ENCODE measurements around the gene BARHL2. TPM values are rescaled to one million over a fixed set of nuclear protein-coding genes. Genes with fewer than 3 reads are reported as not detected.
A peak's percentile ranks its signal among the peaks of the same experiment; 100 is the strongest.

BARHL2 gene
- total RNA-seq, 1 experiment from 2014 or later, result not detected

DNA sequence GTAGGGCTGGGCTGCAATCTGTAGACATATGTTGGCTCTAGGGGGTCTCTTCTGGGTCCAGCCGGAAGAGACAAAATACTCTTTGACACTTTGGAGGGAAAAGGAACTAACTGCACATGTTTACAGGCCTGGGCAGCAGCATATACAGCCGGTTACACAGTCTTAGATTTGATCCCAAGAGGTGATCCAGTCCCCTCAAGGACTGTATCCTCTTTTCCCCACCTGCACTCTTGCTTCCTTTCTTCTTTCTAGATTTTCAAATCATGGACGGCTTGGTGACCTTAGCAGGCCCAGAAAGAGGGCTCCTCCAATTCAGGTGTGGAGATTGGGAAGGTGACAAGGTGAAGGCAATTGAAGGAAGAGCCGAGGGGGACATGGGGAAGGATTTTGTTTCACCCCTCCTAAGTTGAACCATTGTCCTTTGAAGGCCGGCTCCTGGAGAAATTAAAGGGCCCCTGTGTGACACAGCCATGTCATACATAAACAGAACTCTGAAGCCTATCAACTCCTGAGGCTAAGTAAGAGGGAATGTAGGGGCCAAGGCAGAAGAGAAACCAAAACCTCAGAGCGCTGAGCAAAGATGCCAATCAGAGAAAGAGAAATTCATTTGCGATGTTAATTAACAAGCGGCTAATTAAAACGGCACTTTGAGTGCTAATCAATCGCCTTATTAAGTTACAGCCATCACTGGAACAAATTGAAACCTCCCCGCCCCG lies 5.9 kb upstream of the BARHL2 start:
- Histone ChIP-seq H3K4me3 (no peak overlapping the region), H3K36me3 (ENCODE audit: low read depth) (no peaks in the 10 kb centered on the region), H3K79me2 (ENCODE audit: low read depth) (no peaks in the 10 kb centered on the region), H3K27ac (no peak overlapping the region), H3K4me1 (replicated peaks; ENCODE audit: insufficient read depth) (no peaks in the 10 kb centered on the region), H3K4me2 (no peak overlapping the region), H4K20me1 (ENCODE audit: insufficient read depth) (no peaks in the 10 kb centered on the region), H3F3A (ENCODE audit: insufficient read depth, low read depth) (no peaks in the 10 kb centered on the region), H3K9me3 (ENCODE audit: insufficient read depth, low read depth) (no peaks in the 10 kb centered on the region), H3K27me3 (ENCODE audit: insufficient read depth, low read depth) (no peaks in the 10 kb centered on the region), H2AFZ (no peak overlapping the region), H3K9me2 (ENCODE audit: insufficient read depth) (no peaks in the 10 kb centered on the region)
- CTCF ChIA-PET, result interaction anchor here (1.8 kb wide), 1 partner anchor 241 kb away, joined by 12 read pairs; no protein-coding TSS in a partner anchor
- intact Hi-C loops (cut with micrococcal nuclease; ENCODE audit: unreplicated experiment), result loop anchor here (10.0 kb wide), 1 partner anchor 552 kb away; no protein-coding TSS in a partner anchor
- BruUV-seq (replicated peaks), result no TSS peak
- no peak for TF ChIP-seq EZH2 (IDR thresholded peaks at IDR 0.05; ENCODE audit: low read depth)
- TF ChIP-seq, protein P1, sequence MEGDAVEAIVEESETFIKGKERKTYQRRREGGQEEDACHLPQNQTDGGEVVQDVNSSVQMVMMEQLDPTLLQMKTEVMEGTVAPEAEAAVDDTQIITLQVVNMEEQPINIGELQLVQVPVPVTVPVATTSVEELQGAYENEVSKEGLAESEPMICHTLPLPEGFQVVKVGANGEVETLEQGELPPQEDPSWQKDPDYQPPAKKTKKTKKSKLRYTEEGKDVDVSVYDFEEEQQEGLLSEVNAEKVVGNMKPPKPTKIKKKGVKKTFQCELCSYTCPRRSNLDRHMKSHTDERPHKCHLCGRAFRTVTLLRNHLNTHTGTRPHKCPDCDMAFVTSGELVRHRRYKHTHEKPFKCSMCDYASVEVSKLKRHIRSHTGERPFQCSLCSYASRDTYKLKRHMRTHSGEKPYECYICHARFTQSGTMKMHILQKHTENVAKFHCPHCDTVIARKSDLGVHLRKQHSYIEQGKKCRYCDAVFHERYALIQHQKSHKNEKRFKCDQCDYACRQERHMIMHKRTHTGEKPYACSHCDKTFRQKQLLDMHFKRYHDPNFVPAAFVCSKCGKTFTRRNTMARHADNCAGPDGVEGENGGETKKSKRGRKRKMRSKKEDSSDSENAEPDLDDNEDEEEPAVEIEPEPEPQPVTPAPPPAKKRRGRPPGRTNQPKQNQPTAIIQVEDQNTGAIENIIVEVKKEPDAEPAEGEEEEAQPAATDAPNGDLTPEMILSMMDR (conservative IDR thresholded peaks at IDR 0.05), result no peak
- DNase-seq, result no peak
- POLR2A ChIA-PET (ENCODE audit: unreplicated experiment), result no interaction called here

DNA sequence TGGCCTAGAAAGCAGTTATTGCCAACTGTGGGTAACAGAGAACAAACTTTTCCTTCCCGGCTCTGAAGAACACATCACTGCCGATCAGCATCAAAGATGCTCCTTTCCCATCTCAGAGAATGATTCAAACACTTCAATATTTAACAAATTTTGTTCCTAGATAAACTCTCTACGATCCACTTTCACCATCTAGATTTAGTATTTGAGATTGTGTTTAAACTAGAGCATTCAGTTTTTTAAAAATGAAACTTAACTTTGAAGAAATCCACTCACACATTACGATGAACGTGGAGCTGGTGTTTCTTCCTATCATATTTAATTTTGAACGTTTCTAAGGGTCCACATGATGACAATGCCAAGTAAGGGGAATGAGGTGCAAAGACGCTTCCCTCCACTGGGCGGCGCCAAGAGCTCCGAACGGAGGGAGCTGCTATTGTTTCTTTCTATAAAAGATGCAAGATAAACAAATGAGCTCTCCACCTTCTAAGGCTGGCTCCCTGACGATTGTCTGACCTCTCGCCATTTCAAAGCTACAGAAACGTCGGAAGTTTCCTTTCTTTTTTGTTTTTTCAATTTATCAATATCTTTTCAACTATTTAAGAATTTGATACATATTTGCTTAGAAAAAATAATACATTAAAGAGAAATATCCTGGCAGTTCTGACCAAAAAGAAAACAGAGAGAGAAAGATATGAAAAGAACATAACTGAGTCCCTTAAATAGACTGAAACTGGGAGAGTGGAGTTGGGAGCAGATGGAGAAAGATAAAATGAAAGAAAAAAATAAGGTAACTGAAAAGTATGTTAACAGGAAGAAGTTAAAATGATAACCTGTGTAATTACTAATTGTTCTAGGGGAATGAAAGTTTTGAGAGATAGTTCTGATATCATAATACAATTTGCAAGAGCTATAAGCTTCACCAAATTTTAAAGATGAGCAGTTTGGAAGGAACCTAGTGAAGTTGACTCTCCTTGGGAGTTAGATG lies 4.4 kb upstream of the BARHL2 start:
- ChIA-PET CTCF (interaction anchor here (0.6 to 1.8 kb wide), 6 partner anchors 73 to 523 kb away, joined by 3 to 13 read pairs (median 4); no protein-coding TSS in a partner anchor), POLR2A (ENCODE audit: unreplicated experiment) (no interaction called here)
- H3K4me3 ChIP-seq, result peak overlapping the region; percentile 20; the same call in 1 of the 2 replicates
- H3K4me1 ChIP-seq (replicated peaks; ENCODE audit: insufficient read depth), result no peaks in the 10 kb centered on the region
- H3K9me2 ChIP-seq (ENCODE audit: insufficient read depth), result no peaks in the 10 kb centered on the region
- DNase-seq, result peak; percentile 52 to 71
- no peaks in the 10 kb centered on the region for H3F3A ChIP-seq (ENCODE audit: insufficient read depth, low read depth)
- no peaks in the 10 kb centered on the region for H3K79me2 ChIP-seq (ENCODE audit: low read depth)
- no peaks in the 10 kb centered on the region for H4K20me1 ChIP-seq (ENCODE audit: insufficient read depth)
- intact Hi-C loops (cut with micrococcal nuclease; ENCODE audit: unreplicated experiment), result loop anchor here (1.0 to 10.0 kb wide), 3 partner anchors 243 to 553 kb away; no protein-coding TSS in a partner anchor
- H2AFZ ChIP-seq, result 0 out of 2 replicates have a peak overlapping the region, but pooled peaks have one; percentile 15
- peak overlapping the region; percentile 55 for H3K4me2 ChIP-seq
- TF ChIP-seq EZH2 (IDR thresholded peaks at IDR 0.05; ENCODE audit: low read depth), result no peak
- TF ChIP-seq, protein P1 (conservative IDR thresholded peaks at IDR 0.05), result peak; percentile 99
- no TSS peak for BruUV-seq (replicated peaks)
- no peak overlapping the region for H3K27ac ChIP-seq
- H3K9me3 ChIP-seq (ENCODE audit: insufficient read depth, low read depth), result no peaks in the 10 kb centered on the region
- H3K36me3 ChIP-seq (ENCODE audit: low read depth), result no peaks in the 10 kb centered on the region
- no peaks in the 10 kb centered on the region for H3K27me3 ChIP-seq (ENCODE audit: insufficient read depth, low read depth)

DNA sequence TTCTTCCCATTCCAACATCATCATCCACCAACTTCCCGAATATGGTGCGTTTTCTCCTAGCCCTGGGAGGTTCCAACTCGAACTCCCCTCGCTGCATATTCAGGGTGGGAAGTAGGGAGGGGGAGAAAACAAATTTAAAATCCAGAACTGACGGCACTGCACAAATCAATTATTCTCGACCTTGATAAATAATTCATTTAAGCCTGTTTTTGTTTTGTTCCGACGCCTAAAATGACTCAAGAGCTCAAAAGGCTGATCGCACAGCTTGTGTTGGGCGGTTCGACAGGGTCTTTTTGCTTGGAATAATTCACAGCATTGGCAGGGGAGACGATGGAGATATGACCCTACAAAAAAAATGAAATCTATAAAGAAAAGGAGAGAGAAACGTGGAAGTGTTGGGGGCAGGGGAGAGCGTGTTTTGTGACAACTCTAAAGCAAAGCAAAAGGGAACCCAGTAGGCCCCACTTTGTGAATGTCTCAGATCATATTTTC lies 3.1 kb upstream of the BARHL2 start:
- Histone ChIP-seq H3K27ac (no peak overlapping the region), H2AFZ (no peak overlapping the region), H3F3A (ENCODE audit: insufficient read depth, low read depth) (no peaks in the 10 kb centered on the region), H4K20me1 (ENCODE audit: insufficient read depth) (no peaks in the 10 kb centered on the region), H3K4me3 (no peak overlapping the region), H3K79me2 (ENCODE audit: low read depth) (no peaks in the 10 kb centered on the region), H3K4me1 (replicated peaks; ENCODE audit: insufficient read depth) (no peaks in the 10 kb centered on the region), H3K27me3 (ENCODE audit: insufficient read depth, low read depth) (no peaks in the 10 kb centered on the region), H3K36me3 (ENCODE audit: low read depth) (no peaks in the 10 kb centered on the region), H3K9me2 (ENCODE audit: insufficient read depth) (no peaks in the 10 kb centered on the region), H3K4me2 (no peak overlapping the region), H3K9me3 (ENCODE audit: insufficient read depth, low read depth) (no peaks in the 10 kb centered on the region)
- intact Hi-C loops (cut with micrococcal nuclease; ENCODE audit: unreplicated experiment), result loop anchor here (2.0 to 10.0 kb wide), 2 partner anchors 245 to 555 kb away; no protein-coding TSS in a partner anchor
- ChIA-PET POLR2A (ENCODE audit: unreplicated experiment) (interaction anchor here (0.5 kb wide), 1 partner anchor 11 kb away, joined by 3 read pairs; no protein-coding TSS in a partner anchor), CTCF (no interaction called here)
- DNase-seq, result no peak
- no peak for TF ChIP-seq EZH2 (IDR thresholded peaks at IDR 0.05; ENCODE audit: low read depth)
- no TSS peak for BruUV-seq (replicated peaks)

All from PC-9 (cell line).